GM21529 (cell line): ENCODE measurements around the gene FAM227B.
A peak's percentile ranks its signal among the peaks of the same experiment; 100 is the strongest.
"Not testable (repeated sequence)": the region's sequence is repeated elsewhere in the genome, so short reads cannot be mapped to it uniquely, and the experiment has no call there.

Experiments
- ATAC-seq: cut with Tn5 transposase; IDR thresholded peaks from one replicate; pipeline ENCODE4 v1.9.1; 2021; ENCODE audit not compliant: unreplicated experiment

Gene FAM227B

GRCh38 chr15:49612240-49612639 lies 8.4 kb downstream of the FAM227B start:
- not testable (repeated sequence) for ATAC-seq

- ATAC-seq, result no peak
These were observed 10.3 kb downstream of the FAM227B start for GRCh38 chr15:49610157-49610918.

- no peak for ATAC-seq
These were observed 14.0 kb downstream of the FAM227B start for GRCh38 chr15:49606594-49606993.

GRCh38 chr15:49605588-49605987 lies 15.0 kb downstream of the FAM227B start:
- no peak for ATAC-seq

GRCh38 chr15:49604625-49605409 lies 15.8 kb downstream of the FAM227B start:
- no peak for ATAC-seq

- ATAC-seq, result not testable (repeated sequence)
These were observed 27.7 kb downstream of the FAM227B start for GRCh38 chr15:49592829-49593316.

GRCh38 chr15:49589030-49589429 lies 31.6 kb downstream of the FAM227B start:
- ATAC-seq, result peak; percentile 80

- no peak for ATAC-seq
These were observed 47.2 kb downstream of the FAM227B start for GRCh38 chr15:49573421-49573820.

- ATAC-seq, result no peak
These were observed 49.9 kb downstream of the FAM227B start for GRCh38 chr15:49570672-49571071.

GRCh38 chr15:49570174-49570573 lies 50.4 kb downstream of the FAM227B start:
- no peak for ATAC-seq

GRCh38 chr15:49560045-49560444 lies 60.6 kb downstream of the FAM227B start:
- no peak for ATAC-seq

- no peak for ATAC-seq
These were observed 61.7 kb downstream of the FAM227B start for GRCh38 chr15:49558929-49559328.

- ATAC-seq, result no peak
These were observed 64.2 kb downstream of the FAM227B start for GRCh38 chr15:49556437-49556836.

GRCh38 chr15:49550342-49550741 lies 70.3 kb downstream of the FAM227B start:
- ATAC-seq, result not testable (repeated sequence)

GRCh38 chr15:49538520-49538919 lies 82.1 kb downstream of the FAM227B start:
- ATAC-seq, result no peak

- ATAC-seq, result no peak
These were observed 90.5 kb downstream of the FAM227B start for GRCh38 chr15:49530092-49530491.

- ATAC-seq, result no peak
These were observed 92.3 kb downstream of the FAM227B start for GRCh38 chr15:49528289-49528688.

GRCh38 chr15:49521802-49522201 lies 98.8 kb downstream of the FAM227B start:
- ATAC-seq, result no peak

- ATAC-seq, result not testable (repeated sequence)
These were observed 107.9 kb downstream of the FAM227B start for GRCh38 chr15:49512739-49513138.

GRCh38 chr15:49507261-49507660 lies 113.4 kb downstream of the FAM227B start:
- ATAC-seq, result no peak

GRCh38 chr15:49506341-49506740 lies 114.3 kb downstream of the FAM227B start:
- ATAC-seq, result no peak

- no peak for ATAC-seq
These were observed 119.0 kb downstream of the FAM227B start for GRCh38 chr15:49501586-49501985.
